Measurements from ENCODE around the gene C10orf71. TPM values are rescaled to one million over a fixed set of nuclear protein-coding genes. Genes with fewer than 3 reads are reported as not detected.

C10orf71 gene
- total RNA-seq, 1 experiment from 2014 or later: not detected

DNA sequence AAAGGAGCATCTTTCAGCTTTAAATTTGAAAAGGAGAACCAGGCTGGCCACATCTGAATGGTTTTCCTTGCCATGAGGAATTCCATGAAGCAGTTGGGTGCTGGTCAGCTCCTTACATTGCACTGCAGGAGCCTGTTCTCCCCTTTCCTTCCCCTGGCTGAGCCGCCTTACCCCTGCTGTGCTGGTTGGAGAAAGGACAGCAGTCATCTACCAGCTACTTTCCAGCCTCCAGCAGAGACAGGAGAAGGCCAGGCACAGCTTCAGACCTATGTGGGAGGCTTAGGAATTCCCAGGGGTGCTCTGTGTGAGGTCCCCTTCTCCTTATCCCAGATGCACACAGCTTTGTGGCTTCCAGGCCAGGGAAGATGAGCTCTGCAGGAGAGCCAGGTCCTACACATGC, 4.7 kb downstream of the C10orf71 start:
- no peak for ATAC-seq
- Histone ChIP-seq H3K9me3 (ENCODE audit: control insufficient read depth, insufficient read depth, low read depth, low read length) (no peaks in the 10 kb centered on the region), H3K4me3 (ENCODE audit: low read depth in 2 of 2, low read length in 2 of 2) (no peak overlapping the region), H3K27ac (ENCODE audit: low read length) (no peak overlapping the region), H3K36me3 (ENCODE audit: control insufficient read depth, insufficient read depth, low read length) (no peaks in the 10 kb centered on the region), H3K4me1 (ENCODE audit: control insufficient read depth, insufficient read depth, low read length) (no peaks in the 10 kb centered on the region), H3K27me3 (ENCODE audit: control insufficient read depth, insufficient read depth, low read length) (peaks cover 2% of the 10 kb centered on the region; the same call in 1 of the 2 replicates)
- ChIA-PET POLR2A (no interaction called here), CTCF (no interaction called here)
- no peak for DNase-seq (ENCODE audit: low read depth, low spot score)
- intact Hi-C loops (cut with micrococcal nuclease; ENCODE audit: unreplicated experiment): no loop called here
- in situ Hi-C loops (cut with HindIII; ENCODE audit: low pct_unique_long_range_greater_than_20kb, low sequenced_read_pairs): no loop called here
- no TSS peak for BruUV-seq (replicated peaks)
- TF ChIP-seq POLR2AphosphoS5 (IDR thresholded peaks at IDR 0.05; ENCODE audit: low read depth, low read length): no peak
- no peak for TF ChIP-seq SIN3A (IDR thresholded peaks at IDR 0.05; ENCODE audit: borderline replicate concordance, insufficient read depth, low read depth, low read length)
- TF ChIP-seq, protein P1, sequence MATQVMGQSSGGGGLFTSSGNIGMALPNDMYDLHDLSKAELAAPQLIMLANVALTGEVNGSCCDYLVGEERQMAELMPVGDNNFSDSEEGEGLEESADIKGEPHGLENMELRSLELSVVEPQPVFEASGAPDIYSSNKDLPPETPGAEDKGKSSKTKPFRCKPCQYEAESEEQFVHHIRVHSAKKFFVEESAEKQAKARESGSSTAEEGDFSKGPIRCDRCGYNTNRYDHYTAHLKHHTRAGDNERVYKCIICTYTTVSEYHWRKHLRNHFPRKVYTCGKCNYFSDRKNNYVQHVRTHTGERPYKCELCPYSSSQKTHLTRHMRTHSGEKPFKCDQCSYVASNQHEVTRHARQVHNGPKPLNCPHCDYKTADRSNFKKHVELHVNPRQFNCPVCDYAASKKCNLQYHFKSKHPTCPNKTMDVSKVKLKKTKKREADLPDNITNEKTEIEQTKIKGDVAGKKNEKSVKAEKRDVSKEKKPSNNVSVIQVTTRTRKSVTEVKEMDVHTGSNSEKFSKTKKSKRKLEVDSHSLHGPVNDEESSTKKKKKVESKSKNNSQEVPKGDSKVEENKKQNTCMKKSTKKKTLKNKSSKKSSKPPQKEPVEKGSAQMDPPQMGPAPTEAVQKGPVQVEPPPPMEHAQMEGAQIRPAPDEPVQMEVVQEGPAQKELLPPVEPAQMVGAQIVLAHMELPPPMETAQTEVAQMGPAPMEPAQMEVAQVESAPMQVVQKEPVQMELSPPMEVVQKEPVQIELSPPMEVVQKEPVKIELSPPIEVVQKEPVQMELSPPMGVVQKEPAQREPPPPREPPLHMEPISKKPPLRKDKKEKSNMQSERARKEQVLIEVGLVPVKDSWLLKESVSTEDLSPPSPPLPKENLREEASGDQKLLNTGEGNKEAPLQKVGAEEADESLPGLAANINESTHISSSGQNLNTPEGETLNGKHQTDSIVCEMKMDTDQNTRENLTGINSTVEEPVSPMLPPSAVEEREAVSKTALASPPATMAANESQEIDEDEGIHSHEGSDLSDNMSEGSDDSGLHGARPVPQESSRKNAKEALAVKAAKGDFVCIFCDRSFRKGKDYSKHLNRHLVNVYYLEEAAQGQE (IDR thresholded peaks at IDR 0.05; ENCODE audit: insufficient read depth in 1 of 2, low read depth in 2 of 2, low read length in 1 of 2): no peak
- no peak for TF ChIP-seq CTCF (IDR thresholded peaks at IDR 0.05)
- no peak for TF ChIP-seq TCF7L2 (IDR thresholded peaks at IDR 0.05; ENCODE audit: low read depth, low read length)

DNA sequence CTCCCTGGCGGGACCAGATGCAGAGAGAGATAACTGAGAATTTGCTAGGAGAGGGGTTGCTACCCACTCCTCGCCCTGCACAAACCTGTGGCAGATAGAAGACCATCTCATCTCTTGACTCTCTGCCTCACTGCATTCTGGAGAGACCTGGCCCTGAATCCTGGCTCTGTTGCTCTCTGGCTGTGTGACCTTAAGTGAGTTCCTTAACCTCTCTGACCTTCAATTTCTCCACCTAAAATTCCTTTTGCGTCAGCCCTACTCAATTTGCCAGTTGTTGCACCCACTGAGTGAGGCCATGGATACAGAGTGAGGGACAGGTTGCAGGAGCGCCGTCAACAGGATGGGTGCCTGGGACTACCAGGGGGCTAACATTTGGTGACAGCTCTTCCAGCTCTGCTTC, 5.2 kb downstream of the C10orf71 start:
- Histone ChIP-seq H3K4me1 (ENCODE audit: control insufficient read depth, insufficient read depth, low read length) (no peaks in the 10 kb centered on the region), H3K36me3 (ENCODE audit: control insufficient read depth, insufficient read depth, low read length) (no peaks in the 10 kb centered on the region), H3K27ac (ENCODE audit: low read length) (no peak overlapping the region), H3K27me3 (ENCODE audit: control insufficient read depth, insufficient read depth, low read length) (peaks cover 2% of the 10 kb centered on the region; the same call in 1 of the 2 replicates), H3K9me3 (ENCODE audit: control insufficient read depth, insufficient read depth, low read depth, low read length) (no peaks in the 10 kb centered on the region), H3K4me3 (ENCODE audit: low read depth in 2 of 2, low read length in 2 of 2) (no peak overlapping the region)
- TF ChIP-seq POLR2AphosphoS5 (IDR thresholded peaks at IDR 0.05; ENCODE audit: low read depth, low read length) (no peak), TCF7L2 (IDR thresholded peaks at IDR 0.05; ENCODE audit: low read depth, low read length) (no peak), CTCF (IDR thresholded peaks at IDR 0.05) (no peak), SIN3A (IDR thresholded peaks at IDR 0.05; ENCODE audit: borderline replicate concordance, insufficient read depth, low read depth, low read length) (no peak)
- TF ChIP-seq, protein P1 (IDR thresholded peaks at IDR 0.05; ENCODE audit: insufficient read depth in 1 of 2, low read depth in 2 of 2, low read length in 1 of 2): no peak
- intact Hi-C loops (cut with micrococcal nuclease; ENCODE audit: unreplicated experiment) (no loop called here), in situ Hi-C loops (cut with HindIII; ENCODE audit: low pct_unique_long_range_greater_than_20kb, low sequenced_read_pairs) (no loop called here)
- ChIA-PET POLR2A (no interaction called here), CTCF (no interaction called here)
- no peak for ATAC-seq
- no TSS peak for BruUV-seq (replicated peaks)
- DNase-seq (ENCODE audit: low read depth, low spot score): no peak
